Right lobe of liver (tissue), 6 donors: ENCODE data around the gene TMC5. TPM values are rescaled to one million over a fixed set of nuclear protein-coding genes. Genes with fewer than 3 reads are reported as not detected.
"Not testable (repeated sequence)": the region's sequence is repeated elsewhere in the genome, so short reads cannot be mapped to it uniquely, and the experiment has no call there.

Experiments
- ATAC-seq, 4 donors: fragments of 200-7000 bp; cut with Tn5 transposase; one replicate each; pipeline ENCODE4 v1.9.1; 2020; ENCODE audit warnings: mild to moderate bottlenecking in 4 of 4, moderate library complexity in 4 of 4
- DNase-seq, 3 donors: peaks; one replicate each; pipeline ENCODE4 v3.0.0-alpha.2; 2020
- H3K27ac ChIP-seq, 3 donors: fragments of 200-600 bp; one replicate each; pipeline ENCODE4 v1.8.0; 2022
- H3K27me3 ChIP-seq, 2 donors: fragments of 200-600 bp; one replicate each; pipeline ENCODE4 v1.8.0; 2022
- H3K36me3 ChIP-seq, 4 donors: fragments of 200-600 bp; sonication (generic) in 1 of 4; one replicate each; pipeline versions ENCODE4 v1.5.1 to v1.8.0; 2017 to 2022; ENCODE audit warnings: control low read depth in 1 of 4
- H3K4me1 ChIP-seq, 4 donors: fragments of 200-600 bp; sonication (generic) in 1 of 4; one replicate each; pipeline versions ENCODE4 v1.5.1 to v1.8.0; 2017 to 2022; ENCODE audit warnings: control low read depth in 1 of 4
- H3K4me3 ChIP-seq, 3 donors: fragments of 200-600 bp; one replicate each; pipeline ENCODE4 v1.8.0; 2022
- H3K9me3 ChIP-seq, 4 donors: fragments of 200-600 bp; sonication (generic) in 1 of 4; one replicate each; pipeline versions ENCODE4 v1.5.1 to v1.8.0; 2017 to 2022; ENCODE audit warnings: control low read depth in 1 of 4
- POLR2A ChIP-seq: fragments of 450-650 bp; IDR thresholded peaks from one replicate; pipeline ENCODE4 v1.6.1; 2017; ENCODE audit warnings: antibody characterized with exemption, mild to moderate bottlenecking
- WGBS: methylation state at CpG from one replicate; pipeline ENCODE4 v1.1.6; 2018; ENCODE audit warnings: low coverage, low lambda C conversion rate; ENCODE audit not compliant: insufficient coverage; ENCODE audit errors: missing lambda C conversion rate; 5-methylcytosine and 5-hydroxymethylcytosine counted together
- intact Hi-C, 2 donors: fragments of 100-400 bp; cut with DNase I; formaldehyde crosslinking; loops; one replicate each; pipeline versions ENCODE4 v1.11.2 to v1.14.1; 2022
- total RNA-seq, 6 experiments: library from RNA; depleted of rRNA in 2 of 6; stranded (reverse); fragments of >200 nt in 2 of 6; fragmentation: NEBNext Ultra II Directional in 3 of 6; extraction: Animal tissue kit (Norgen Biotek cat#: 25700) in 3 of 6; gene quantifications; one replicate each; pipeline versions ENCODE4 v1.1.0 to v1.2.4, GENCODE V29; 2016 to 2023
- TF ChIP-seq, protein P1 (sequence below), 4 donors: fragments of 200-600 bp in 3 of 4; fragments of 450-650 bp in 1 of 4; IDR thresholded peaks; one replicate each; pipeline versions ENCODE4 v1.5.1 to v1.8.0; 2016 to 2022; ENCODE audit warnings: antibody characterized with exemption in 4 of 4, mild to moderate bottlenecking in 2 of 4
- donor health status: DM: no; HTN: yes; CAD: no.
- donor health status: DM: no; HTN: no; CAD: no.
- donor health status: DM: no; HTN: no; CAD: no.
- donor health status: DM: no; HTN: yes; CAD: no.
- donor health status: DM: no; HTN: yes; CAD: no.

Gene TMC5
- total RNA-seq, 6 experiments from 2014 or later: 0.43 to 3.4 (median 0.93) TPM; not detected in 1

DNA sequence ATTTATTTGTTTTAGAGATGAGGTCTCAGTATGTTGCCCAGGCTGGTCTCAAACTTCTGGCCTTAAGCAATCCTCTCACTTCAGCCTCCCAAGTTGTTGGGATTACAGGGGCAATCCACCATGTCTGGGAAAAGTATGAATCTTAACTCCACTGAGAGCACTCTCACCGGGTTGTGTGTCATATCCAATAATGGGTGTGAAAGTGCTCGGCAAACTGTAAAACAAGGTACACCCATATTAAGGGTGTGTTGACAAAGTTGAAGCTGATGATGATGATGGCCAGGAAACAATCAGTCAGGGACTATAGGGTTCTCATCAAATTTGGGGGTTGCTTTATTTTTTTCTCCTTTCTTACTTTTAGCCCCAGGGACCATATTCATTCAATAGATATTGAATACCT, 25.3 kb upstream of the TMC5 start:
- Histone ChIP-seq H3K9me3 (no peaks in the 10 kb centered on the region), H3K27ac (no peak overlapping the region), H3K36me3 (no peaks in the 10 kb centered on the region), H3K4me1 (peaks cover 0 to 14% (median 4%) of the 10 kb centered on the region in 4 donors), H3K27me3 (no peaks in the 10 kb centered on the region), H3K4me3 (no peak overlapping the region)
- WGBS: 67% methylated on average over 2 of the region's 2 CpGs
- intact Hi-C loops: no loop called here
- DNase-seq: no peak
- no peak for ATAC-seq
- TF ChIP-seq, protein P1, sequence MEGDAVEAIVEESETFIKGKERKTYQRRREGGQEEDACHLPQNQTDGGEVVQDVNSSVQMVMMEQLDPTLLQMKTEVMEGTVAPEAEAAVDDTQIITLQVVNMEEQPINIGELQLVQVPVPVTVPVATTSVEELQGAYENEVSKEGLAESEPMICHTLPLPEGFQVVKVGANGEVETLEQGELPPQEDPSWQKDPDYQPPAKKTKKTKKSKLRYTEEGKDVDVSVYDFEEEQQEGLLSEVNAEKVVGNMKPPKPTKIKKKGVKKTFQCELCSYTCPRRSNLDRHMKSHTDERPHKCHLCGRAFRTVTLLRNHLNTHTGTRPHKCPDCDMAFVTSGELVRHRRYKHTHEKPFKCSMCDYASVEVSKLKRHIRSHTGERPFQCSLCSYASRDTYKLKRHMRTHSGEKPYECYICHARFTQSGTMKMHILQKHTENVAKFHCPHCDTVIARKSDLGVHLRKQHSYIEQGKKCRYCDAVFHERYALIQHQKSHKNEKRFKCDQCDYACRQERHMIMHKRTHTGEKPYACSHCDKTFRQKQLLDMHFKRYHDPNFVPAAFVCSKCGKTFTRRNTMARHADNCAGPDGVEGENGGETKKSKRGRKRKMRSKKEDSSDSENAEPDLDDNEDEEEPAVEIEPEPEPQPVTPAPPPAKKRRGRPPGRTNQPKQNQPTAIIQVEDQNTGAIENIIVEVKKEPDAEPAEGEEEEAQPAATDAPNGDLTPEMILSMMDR (IDR thresholded peaks at IDR 0.05): no peak
- no peak for TF ChIP-seq POLR2A

DNA sequence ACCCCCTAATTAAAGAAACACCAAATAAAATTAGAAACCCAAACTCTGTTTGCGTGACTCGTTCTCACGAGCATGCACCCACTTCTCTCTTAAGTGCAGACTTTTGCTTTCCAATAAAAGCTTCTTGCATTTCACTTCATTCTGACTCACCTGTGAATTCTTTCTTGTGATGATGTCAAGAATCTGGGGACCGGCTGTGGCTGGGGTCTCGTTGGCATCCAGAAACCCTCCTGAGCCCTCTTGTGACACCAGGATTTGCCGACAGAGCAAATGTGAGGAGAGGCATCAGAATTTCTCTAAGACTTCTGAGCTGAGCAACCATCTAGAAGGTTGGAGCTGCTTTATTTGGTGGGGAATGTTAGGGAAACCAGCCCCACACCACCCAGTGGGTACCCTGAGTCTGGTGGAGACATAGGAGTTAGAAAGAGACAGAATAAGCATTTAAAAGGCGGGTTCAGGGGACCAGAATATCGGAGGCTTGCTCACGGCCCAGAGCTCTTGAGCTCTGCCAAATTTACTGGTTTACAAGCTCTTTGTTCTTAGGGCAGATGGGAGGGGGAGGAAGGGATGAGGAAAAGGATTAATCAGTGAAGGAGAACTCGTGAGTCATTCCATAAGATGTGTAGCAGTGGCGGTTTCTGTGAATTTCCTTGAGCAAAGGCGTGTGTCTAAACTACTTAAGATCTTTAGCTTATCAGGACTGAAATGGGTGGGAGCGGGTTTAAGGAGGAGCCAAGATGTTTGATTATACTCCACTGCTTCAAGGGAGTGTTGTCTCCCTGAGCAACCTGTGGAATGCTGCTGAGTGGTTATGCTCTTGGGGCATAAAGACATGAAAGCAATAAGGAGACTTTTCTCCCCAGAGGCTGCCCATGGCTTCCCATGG, 24.2 kb upstream of the TMC5 start:
- DNase-seq: no peak
- H3K4me3 ChIP-seq: no peak overlapping the region
- no peak overlapping the region for H3K27ac ChIP-seq
- peaks cover 0 to 14% (median 4%) of the 10 kb centered on the region in 4 donors for H3K4me1 ChIP-seq
- no peaks in the 10 kb centered on the region for H3K36me3 ChIP-seq
- WGBS: 70% methylated on average over 12 of the region's 13 CpGs
- ATAC-seq: no peak
- intact Hi-C loops: no loop called here
- H3K9me3 ChIP-seq: no peaks in the 10 kb centered on the region
- no peaks in the 10 kb centered on the region for H3K27me3 ChIP-seq
- TF ChIP-seq, protein P1 (IDR thresholded peaks at IDR 0.05): no peak
- no peak for TF ChIP-seq POLR2A

DNA sequence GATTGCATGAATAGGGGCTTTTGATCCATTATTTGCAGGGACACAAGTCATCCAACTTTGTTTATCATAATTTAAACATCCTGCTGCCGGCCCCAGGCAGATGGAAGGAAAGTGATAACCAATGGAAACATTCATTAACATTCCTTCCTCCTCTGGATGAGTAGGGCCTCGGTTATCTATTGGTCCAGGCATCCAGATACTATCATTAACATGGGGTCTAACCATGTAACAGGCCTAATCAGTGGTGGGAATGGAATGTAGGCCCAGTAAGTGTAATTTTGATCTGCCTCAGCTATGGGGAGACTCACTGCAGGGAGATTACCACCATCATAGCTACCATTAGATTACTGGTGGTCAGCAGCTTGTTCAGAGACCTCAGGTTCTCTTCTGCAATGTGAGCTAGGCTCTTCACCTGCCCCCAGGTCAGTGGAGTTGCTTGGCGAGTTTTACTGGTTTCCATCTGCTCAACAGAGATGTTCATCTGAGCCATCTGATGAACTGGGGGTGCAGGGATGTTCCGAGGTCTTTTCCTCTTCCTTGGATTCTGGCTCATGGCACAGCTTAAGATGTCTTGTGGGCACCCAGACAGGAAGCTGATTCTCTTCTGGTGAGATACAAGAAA, 21.9 kb upstream of the TMC5 start:
- 42% methylated on average over 2 of the region's 4 CpGs for WGBS
- DNase-seq, H3K9me3 ChIP-seq, H3K27ac ChIP-seq, H3K4me3 ChIP-seq, intact Hi-C loops, ATAC-seq, H3K36me3 ChIP-seq, H3K27me3 ChIP-seq: not testable (repeated sequence)
- peaks cover 0 to 14% (median 4%) of the 10 kb centered on the region in 4 donors for H3K4me1 ChIP-seq

DNA sequence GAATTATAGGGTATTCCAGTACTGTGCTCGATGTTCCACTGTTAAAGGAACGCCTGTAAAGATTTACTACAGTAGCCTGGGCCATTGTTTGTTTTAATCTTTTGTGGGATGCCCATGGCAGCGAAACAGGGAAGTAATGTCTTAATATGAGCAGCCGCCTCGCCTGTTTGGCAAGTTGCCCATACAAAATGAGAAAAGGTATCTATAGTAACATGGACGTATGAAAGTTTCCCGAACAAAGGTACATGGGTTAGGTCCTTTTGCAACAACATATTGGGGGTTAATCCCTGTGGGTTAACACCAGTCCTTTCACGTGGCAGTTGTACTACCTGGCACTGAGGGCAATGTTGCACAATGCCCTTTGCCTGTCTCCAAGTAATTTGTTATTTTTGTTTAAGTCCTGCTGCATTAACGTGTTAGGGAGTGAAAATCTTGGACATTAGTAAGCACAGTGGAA, 21.1 kb upstream of the TMC5 start:
- ATAC-seq: peak; percentile 82 to 93 (median 90)
- H3K36me3 ChIP-seq: no peaks in the 10 kb centered on the region
- DNase-seq: peak; percentile 47 to 72 (median 71)
- H3K4me3 ChIP-seq: no peak overlapping the region
- peak overlapping the region in 2 of 3 donors; percentile 26 to 48 for H3K27ac ChIP-seq
- peaks cover 0 to 14% (median 4%) of the 10 kb centered on the region in 4 donors for H3K4me1 ChIP-seq
- no peak for TF ChIP-seq POLR2A
- TF ChIP-seq, protein P1 (IDR thresholded peaks at IDR 0.05): no peak
- no peaks in the 10 kb centered on the region for H3K27me3 ChIP-seq
- no peaks in the 10 kb centered on the region for H3K9me3 ChIP-seq
- WGBS: 7% methylated on average over 9 of the region's 9 CpGs
- intact Hi-C loops: no loop called here

DNA sequence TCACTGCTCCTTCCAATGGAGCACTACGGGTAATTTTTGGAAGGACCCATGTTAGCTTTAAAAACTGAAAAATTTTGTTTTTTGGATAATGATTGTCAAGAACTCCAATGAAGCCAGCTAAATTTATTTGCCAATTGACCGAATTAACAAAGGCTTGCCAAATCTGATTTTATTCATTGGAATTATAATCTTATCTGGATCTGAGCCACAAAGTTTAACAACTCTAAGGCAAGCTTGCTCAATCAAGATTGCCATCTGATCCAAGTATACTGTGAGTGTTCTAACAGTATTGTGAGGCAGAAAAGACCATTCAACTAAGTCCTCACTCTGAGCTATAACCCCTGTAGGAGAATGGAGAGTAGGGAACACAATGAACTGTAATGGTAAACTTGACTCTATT, 20.3 kb upstream of the TMC5 start:
- H3K4me3 ChIP-seq, H3K27me3 ChIP-seq, DNase-seq, H3K9me3 ChIP-seq, intact Hi-C loops, ATAC-seq, H3K36me3 ChIP-seq: not testable (repeated sequence)
- H3K4me1 ChIP-seq: peaks cover 0 to 14% (median 4%) of the 10 kb centered on the region in 4 donors
- 11% methylated on average over 2 of the region's 2 CpGs for WGBS
- peak overlapping the region in 2 of 3 donors; percentile 26 to 48 for H3K27ac ChIP-seq
